ENCODE data around the gene CAPG.
A peak's percentile ranks its signal among the peaks of the same experiment; 100 is the strongest.

DNA sequence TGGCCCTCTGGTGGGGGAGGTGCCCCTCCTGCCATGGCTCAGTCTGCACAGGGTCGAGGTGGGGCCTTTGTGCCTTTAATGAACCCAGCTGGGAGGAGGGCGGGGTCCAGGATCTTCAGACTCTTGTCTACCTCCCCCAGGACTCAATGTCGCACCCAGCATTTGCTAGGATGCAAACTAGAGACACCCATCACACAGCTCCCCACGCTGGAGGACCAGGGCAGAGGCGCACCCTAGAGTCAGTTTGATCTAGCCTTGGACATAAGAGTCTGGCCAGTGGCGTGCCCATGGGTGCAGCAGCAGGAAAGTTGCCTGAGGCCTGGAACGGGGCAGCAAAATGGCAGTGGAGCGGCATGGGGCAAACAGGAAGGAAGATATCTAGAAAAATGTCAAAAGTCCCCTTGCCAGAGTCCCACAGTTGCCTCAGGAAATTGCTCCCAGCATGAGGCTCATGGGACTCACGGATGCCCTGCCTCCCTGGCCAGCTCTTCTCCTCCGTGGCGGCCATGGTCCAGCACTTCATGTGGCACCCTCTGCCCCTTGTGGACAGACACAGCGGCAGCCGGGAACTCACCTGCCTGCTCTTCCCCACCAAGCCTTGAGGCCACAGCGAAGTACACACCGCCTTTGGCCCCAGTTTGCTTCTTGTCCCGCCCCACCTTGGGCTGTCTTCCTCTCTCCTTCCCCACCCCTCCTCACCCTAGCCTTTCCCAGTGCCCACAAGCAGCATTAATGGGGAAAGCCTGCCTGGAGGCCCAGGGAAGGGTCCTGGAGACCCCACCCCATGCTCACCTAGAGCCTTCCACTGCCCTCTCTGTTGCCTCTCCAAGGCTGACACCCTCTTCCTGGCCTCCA lies 26.0 kb upstream of the CAPG start:
- TF ChIP-seq, protein P1, sequence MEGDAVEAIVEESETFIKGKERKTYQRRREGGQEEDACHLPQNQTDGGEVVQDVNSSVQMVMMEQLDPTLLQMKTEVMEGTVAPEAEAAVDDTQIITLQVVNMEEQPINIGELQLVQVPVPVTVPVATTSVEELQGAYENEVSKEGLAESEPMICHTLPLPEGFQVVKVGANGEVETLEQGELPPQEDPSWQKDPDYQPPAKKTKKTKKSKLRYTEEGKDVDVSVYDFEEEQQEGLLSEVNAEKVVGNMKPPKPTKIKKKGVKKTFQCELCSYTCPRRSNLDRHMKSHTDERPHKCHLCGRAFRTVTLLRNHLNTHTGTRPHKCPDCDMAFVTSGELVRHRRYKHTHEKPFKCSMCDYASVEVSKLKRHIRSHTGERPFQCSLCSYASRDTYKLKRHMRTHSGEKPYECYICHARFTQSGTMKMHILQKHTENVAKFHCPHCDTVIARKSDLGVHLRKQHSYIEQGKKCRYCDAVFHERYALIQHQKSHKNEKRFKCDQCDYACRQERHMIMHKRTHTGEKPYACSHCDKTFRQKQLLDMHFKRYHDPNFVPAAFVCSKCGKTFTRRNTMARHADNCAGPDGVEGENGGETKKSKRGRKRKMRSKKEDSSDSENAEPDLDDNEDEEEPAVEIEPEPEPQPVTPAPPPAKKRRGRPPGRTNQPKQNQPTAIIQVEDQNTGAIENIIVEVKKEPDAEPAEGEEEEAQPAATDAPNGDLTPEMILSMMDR (conservative IDR thresholded peaks at IDR 0.05; ENCODE audit: low read length): peak; percentile 53
- no peak for TF ChIP-seq EZH2phosphoT487 (IDR thresholded peaks at IDR 0.05; ENCODE audit: borderline replicate concordance, low read depth, low read length)
